ENCODE data around the gene RASA3. TPM values are rescaled to one million over a fixed set of nuclear protein-coding genes. Genes with fewer than 3 reads are reported as not detected.

The RASA3 gene
- total and polyA plus RNA-seq, 2 of the 8 experiments (the other 6 are each of a cell fraction or from before 2014, with no cell fraction given), result 7.5 to 21.9 TPM

DNA sequence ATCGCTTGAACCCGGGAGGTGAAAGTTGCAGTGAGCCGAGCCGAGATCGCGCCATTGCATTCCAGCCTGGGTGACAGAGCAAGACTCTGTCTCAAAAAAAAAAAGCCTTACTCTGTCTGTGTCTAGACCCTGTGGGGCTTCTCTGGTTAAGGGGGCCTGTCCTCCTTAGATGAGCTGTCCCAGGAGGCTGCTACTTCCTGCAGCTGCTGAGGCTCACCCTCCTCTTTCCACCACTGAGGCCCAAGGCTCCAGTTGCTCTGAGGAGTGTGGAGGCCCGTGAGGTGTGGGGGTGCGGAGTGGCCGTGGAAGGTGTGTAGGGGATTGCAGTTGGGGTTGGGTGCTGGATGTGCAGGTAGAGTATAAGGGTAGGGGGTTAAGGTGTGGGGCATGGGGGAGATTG is 22.1 kb upstream of the RASA3 start:
- no peak for DNase-seq (ENCODE audit: low read depth in 1 of 2, low spot score in 2 of 2)
- Histone ChIP-seq H3K36me3 (ENCODE audit: control insufficient read depth in 2 of 4, insufficient read depth in 4 of 4, low read length in 3 of 4) (no peaks in the 10 kb centered on the region), H3K9ac (replicated peaks in 1 of 4; ENCODE audit: extremely low read depth in 1 of 4, low read depth in 3 of 4, low read length in 3 of 4) (no peak overlapping the region), H3K23ac (ENCODE audit: insufficient read length) (no peak overlapping the region), H3K27me3 (replicated peaks in 1 of 4; ENCODE audit: control insufficient read depth in 3 of 4, extremely low read depth in 1 of 4, insufficient read depth in 3 of 4, low read length in 3 of 4) (no peaks in the 10 kb centered on the region; a peak in 1 of 7 replicates), H2BK12ac (ENCODE audit: low read depth, low read length) (no peak overlapping the region), H3K23me2 (ENCODE audit: low read depth, low read length) (peaks cover 6% of the 10 kb centered on the region; the same call in 1 of the 2 replicates), H3K14ac (ENCODE audit: insufficient read length) (no peak overlapping the region), H3K79me1 (ENCODE audit: low read depth, low read length) (no peaks in the 10 kb centered on the region), H3K4ac (replicated peaks; ENCODE audit: insufficient read length, low read depth, low read length) (no peak overlapping the region), H2BK120ac (replicated peaks; ENCODE audit: low read depth, low read length) (no peak overlapping the region), H3K4me3 (ENCODE audit: extremely low read depth in 1 of 4, insufficient read depth in 2 of 4, low read depth in 3 of 4, low read length in 4 of 4) (no peak overlapping the region), H3K79me2 (ENCODE audit: control insufficient read depth in 1 of 2, insufficient read depth in 2 of 2, low read length in 2 of 2) (no peaks in the 10 kb centered on the region), H2AFZ (ENCODE audit: low read length) (no peak overlapping the region), H2BK20ac (ENCODE audit: low read length) (no peak overlapping the region), H2AK5ac (ENCODE audit: low read depth, low read length) (no peak overlapping the region), H4K91ac (replicated peaks; ENCODE audit: insufficient read length, low read length) (no peak overlapping the region), H3K18ac (ENCODE audit: extremely low read depth, low read length) (no peak overlapping the region), H4K8ac (ENCODE audit: extremely low read depth, insufficient read depth, low read length) (no peak overlapping the region), H3K4me2 (ENCODE audit: insufficient read depth in 1 of 2, low read depth in 2 of 2, low read length in 2 of 2) (no peak overlapping the region), H3K56ac (replicated peaks; ENCODE audit: insufficient read length, low read depth, low read length) (no peak overlapping the region), H4K5ac (ENCODE audit: insufficient read length, low read depth, low read length) (no peak overlapping the region), H3K27ac (ENCODE audit: low read depth, low read length) (no peak overlapping the region), H4K20me1 (replicated peaks in 1 of 2; ENCODE audit: control insufficient read depth in 1 of 2, insufficient read depth in 2 of 2, low read length in 2 of 2) (no peaks in the 10 kb centered on the region), H2BK15ac (ENCODE audit: low read length) (no peak overlapping the region), H2BK5ac (ENCODE audit: low read depth, low read length) (no peak overlapping the region), H3K4me1 (replicated peaks in 1 of 4; ENCODE audit: control insufficient read depth in 3 of 4, insufficient read depth in 4 of 4, low read length in 3 of 4) (no peaks in the 10 kb centered on the region; a peak in 1 of 7 replicates), H3K9me3 (ENCODE audit: insufficient read depth in 2 of 2, low read depth in 1 of 2, low read length in 1 of 2) (no peaks in the 10 kb centered on the region)
- 84% methylated on average over 9 of the region's 9 CpGs; no CpG with 5 or more reads in 1 of the 2 experiments for WGBS, 2 experiments (ENCODE audit: extremely low coverage in 1 of 2, insufficient coverage in 1 of 2, insufficient read length in 1 of 2, insufficient replicate concordance in 2 of 2, low coverage in 1 of 2, low lambda C conversion rate in 2 of 2, missing lambda C conversion rate in 1 of 2)
- CTCF ChIA-PET (ENCODE audit: partially characterized antibody), result interaction anchor here (0.6 kb wide), 1 partner anchor 145 kb away, joined by 3 read pairs; no protein-coding TSS in a partner anchor
- POLR2A ChIA-PET (ENCODE audit: partially characterized antibody), result interaction anchor here (0.6 kb wide), 2 partner anchors 142 to 161 kb away, joined by 3 to 4 read pairs; no protein-coding TSS in a partner anchor
- FAIRE-seq, result no peak
- TF ChIP-seq SP4 (IDR thresholded peaks at IDR 0.05; ENCODE audit: low read length) (no peak), TBP (IDR thresholded peaks at IDR 0.05; ENCODE audit: low read depth, low read length) (no peak), CTBP2 (IDR thresholded peaks at IDR 0.05; ENCODE audit: borderline replicate concordance, insufficient read depth, insufficient read length, low read length) (no peak), GTF2F1 (IDR thresholded peaks at IDR 0.05; ENCODE audit: borderline replicate concordance, low read depth, low read length) (no peak), SP1 (IDR thresholded peaks at IDR 0.05; ENCODE audit: low read depth, low read length) (no peak), CBX8 (IDR thresholded peaks at IDR 0.05; ENCODE audit: borderline replicate concordance, low read depth, low read length) (no peak), RFX5 (IDR thresholded peaks at IDR 0.05; ENCODE audit: borderline replicate concordance, low read depth, low read length) (no peak), POLR2A (IDR thresholded peaks at IDR 0.05; ENCODE audit: control extremely low read depth in 1 of 2, low read depth in 2 of 2, low read length in 2 of 2) (no peak), MAFK (IDR thresholded peaks at IDR 0.05; ENCODE audit: low read depth, low read length) (no peak)
- TF ChIP-seq, protein P1, sequence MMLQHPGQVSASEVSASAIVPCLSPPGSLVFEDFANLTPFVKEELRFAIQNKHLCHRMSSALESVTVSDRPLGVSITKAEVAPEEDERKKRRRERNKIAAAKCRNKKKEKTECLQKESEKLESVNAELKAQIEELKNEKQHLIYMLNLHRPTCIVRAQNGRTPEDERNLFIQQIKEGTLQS (IDR thresholded peaks at IDR 0.05; ENCODE audit: insufficient read depth, low read depth, low read length), result no peak
